Suprapubic skin (tissue), 4 donors: ENCODE data around the gene ISCA1. TPM values are rescaled to one million over a fixed set of nuclear protein-coding genes. Genes with fewer than 3 reads are reported as not detected.

Source experiments
- DNase-seq, 2 donors: peaks; one replicate each; pipeline ENCODE4 v3.0.0-alpha.2; 2019; ENCODE audit warnings: low spot score in 2 of 2
- H3K27ac ChIP-seq: fragments of 200-600 bp; sonication (generic); one replicate; pipeline ENCODE4 v1.5.1; 2019
- H3K27me3 ChIP-seq: fragments of 200-600 bp; sonication (generic); one replicate; pipeline ENCODE4 v1.5.1; 2019
- H3K36me3 ChIP-seq: fragments of 200-600 bp; sonication (generic); one replicate; pipeline ENCODE4 v1.5.1; 2019
- H3K4me1 ChIP-seq: fragments of 200-600 bp; sonication (generic); one replicate; pipeline ENCODE4 v1.5.1; 2019
- H3K4me3 ChIP-seq: fragments of 200-600 bp; sonication (generic); one replicate; pipeline ENCODE4 v1.5.1; 2019; ENCODE audit warnings: mild to moderate bottlenecking
- H3K9me3 ChIP-seq: fragments of 200-600 bp; sonication (generic); one replicate; pipeline ENCODE4 v1.5.1; 2019
- CTCF ChIP-seq, 2 donors: fragments of 200-600 bp in 1 of 2; fragments of 450-650 bp in 1 of 2; sonication (generic) in 1 of 2; IDR thresholded peaks; one replicate each; pipeline ENCODE4 v1.5.1; 2016 to 2019; ENCODE audit warnings: antibody characterized with exemption in 2 of 2, mild to moderate bottlenecking in 1 of 2, moderate library complexity in 1 of 2
- EP300 ChIP-seq: sonication (generic); formaldehyde crosslinking; IDR thresholded peaks from one replicate; pipeline ENCODE4 v1.6.1; 2017; ENCODE audit warnings: antibody characterized with exemption
- POLR2A ChIP-seq, 2 donors: fragments of 450-650 bp; IDR thresholded peaks; one replicate each; pipeline ENCODE4 v1.6.1; 2017; ENCODE audit warnings: antibody characterized with exemption in 2 of 2, mild to moderate bottlenecking in 2 of 2, moderate library complexity in 2 of 2
- POLR2AphosphoS5 ChIP-seq, 3 donors: sonication (generic); formaldehyde crosslinking; IDR thresholded peaks; one replicate each; pipeline ENCODE4 v1.6.1; 2017; ENCODE audit warnings: antibody characterized with exemption in 3 of 3
- whole genome bisulfite sequencing: methylation state at CpG from one replicate; pipeline ENCODE4 v1.1.5; 2018; 5-methylcytosine and 5-hydroxymethylcytosine counted together
- total RNA-seq, 4 donors: library from RNA; depleted of rRNA; stranded (reverse); fragments of >200 nt; gene quantifications; one replicate each; pipeline ENCODE4 v1.1.0, GENCODE V29; 2016

ISCA1 gene
- 10 to 100 TPM; 33.0 to 38.0 (median 33.9) TPM for total RNA-seq

GRCh38 chr9:86282077-86282978 is at the start of gene ISCA1:
ISCA1 (minus strand) TSS chr9:86282538; CDS start chr9:86282458, 80 bp downstream.
- Histone ChIP-seq H3K36me3 (no peaks in the 10 kb centered on the region), H3K4me1 (peaks cover 26% of the 10 kb centered on the region), H3K27ac (peak within 1 kb of the TSS; percentile 97), H3K9me3 (no peaks in the 10 kb centered on the region), H3K27me3 (no peaks in the 10 kb centered on the region), H3K4me3 (peak within 1 kb of the TSS; percentile 79)
- TF ChIP-seq POLR2AphosphoS5 (IDR thresholded peaks at IDR 0.05) (peak in 2 of 3 donors; percentile 73 to 79), CTCF (IDR thresholded peaks at IDR 0.05) (no peak), POLR2A (IDR thresholded peaks at IDR 0.05) (peak; percentile 72 to 96), EP300 (no peak)
- WGBS, result 0% methylated on average over 2 of the region's 101 CpGs
- peak; percentile 99 for DNase-seq

GRCh38 chr9:86330186-86330585 is 47.8 kb upstream of the ISCA1 start:
- no peak overlapping the region for H3K4me3 ChIP-seq
- DNase-seq, result no peak
- H3K27ac ChIP-seq, result no peak overlapping the region
- H3K9me3 ChIP-seq, result no peaks in the 10 kb centered on the region
- H3K27me3 ChIP-seq, result no peaks in the 10 kb centered on the region
- no peaks in the 10 kb centered on the region for H3K4me1 ChIP-seq
- TF ChIP-seq EP300, result no peak
- no peak for TF ChIP-seq POLR2AphosphoS5 (IDR thresholded peaks at IDR 0.05)
- no peak for TF ChIP-seq CTCF (IDR thresholded peaks at IDR 0.05)
- no peak for TF ChIP-seq POLR2A (IDR thresholded peaks at IDR 0.05)
- 85% methylated on average over 5 of the region's 5 CpGs for WGBS
- H3K36me3 ChIP-seq, result peaks cover 72% of the 10 kb centered on the region

- peaks cover 72% of the 10 kb centered on the region for H3K36me3 ChIP-seq
- DNase-seq, result no peak
- no peak for TF ChIP-seq CTCF (IDR thresholded peaks at IDR 0.05)
- no peak for TF ChIP-seq POLR2A (IDR thresholded peaks at IDR 0.05)
- TF ChIP-seq POLR2AphosphoS5 (IDR thresholded peaks at IDR 0.05), result no peak
- no peak for TF ChIP-seq EP300
These were observed 47.3 kb upstream of the ISCA1 start for GRCh38 chr9:86329649-86330048.

GRCh38 chr9:86328156-86328555 is 45.8 kb upstream of the ISCA1 start:
- H3K27me3 ChIP-seq, result no peaks in the 10 kb centered on the region
- no peaks in the 10 kb centered on the region for H3K9me3 ChIP-seq
- peaks cover 76% of the 10 kb centered on the region for H3K36me3 ChIP-seq
- H3K4me3 ChIP-seq, result no peak overlapping the region
- no peaks in the 10 kb centered on the region for H3K4me1 ChIP-seq
- H3K27ac ChIP-seq, result no peak overlapping the region
- TF ChIP-seq POLR2AphosphoS5 (IDR thresholded peaks at IDR 0.05) (no peak), CTCF (IDR thresholded peaks at IDR 0.05) (no peak), POLR2A (IDR thresholded peaks at IDR 0.05) (no peak)
- 61% methylated on average over 4 of the region's 4 CpGs for WGBS
- no peak for DNase-seq

More at GRCh38 chr9:86329649-86330048, 47.3 kb upstream of the ISCA1 start:
- H3K27me3 ChIP-seq, result no peaks in the 10 kb centered on the region
- H3K9me3 ChIP-seq, result no peaks in the 10 kb centered on the region
- H3K27ac ChIP-seq, result no peak overlapping the region
- H3K4me1 ChIP-seq, result no peaks in the 10 kb centered on the region
- WGBS, result 94% methylated on average over 1 of the region's 1 CpG
- no peak overlapping the region for H3K4me3 ChIP-seq

GRCh38 chr9:86326536-86326935 is 44.2 kb upstream of the ISCA1 start:
- Histone ChIP-seq H3K9me3 (no peaks in the 10 kb centered on the region), H3K36me3 (peaks cover 83% of the 10 kb centered on the region), H3K27me3 (no peaks in the 10 kb centered on the region), H3K4me3 (no peak overlapping the region), H3K27ac (no peak overlapping the region), H3K4me1 (no peaks in the 10 kb centered on the region)
- WGBS, result 97% methylated on average over 3 of the region's 3 CpGs
- TF ChIP-seq POLR2AphosphoS5 (IDR thresholded peaks at IDR 0.05), result no peak
- TF ChIP-seq EP300, result no peak
- no peak for TF ChIP-seq CTCF (IDR thresholded peaks at IDR 0.05)
- TF ChIP-seq POLR2A (IDR thresholded peaks at IDR 0.05), result no peak
- no peak for DNase-seq
